Activated T-helper 1 cell treated with Interleukin-2 at 50 U/mL for 16 hours (primary cell): ENCODE measurements around the gene PKDREJ.
"Not testable (repeated sequence)": the region's sequence is repeated elsewhere in the genome, so short reads cannot be mapped to it uniquely, and the experiment has no call there.

Source experiments
- DNase-seq: peaks from one replicate; pipeline ENCODE4 v3.0.0-alpha.2; 2020; ENCODE audit warnings: low read depth

Gene PKDREJ

GRCh38 chr22:46267431-46268279 is 4.5 kb upstream of the PKDREJ start, which contains the start of gene TTC38:
TSS of gene TTC38 (plus strand) at chr22:46268008. CDS start at chr22:46268040, 32 bp downstream.
- DNase-seq: peak; percentile 29

DNA sequence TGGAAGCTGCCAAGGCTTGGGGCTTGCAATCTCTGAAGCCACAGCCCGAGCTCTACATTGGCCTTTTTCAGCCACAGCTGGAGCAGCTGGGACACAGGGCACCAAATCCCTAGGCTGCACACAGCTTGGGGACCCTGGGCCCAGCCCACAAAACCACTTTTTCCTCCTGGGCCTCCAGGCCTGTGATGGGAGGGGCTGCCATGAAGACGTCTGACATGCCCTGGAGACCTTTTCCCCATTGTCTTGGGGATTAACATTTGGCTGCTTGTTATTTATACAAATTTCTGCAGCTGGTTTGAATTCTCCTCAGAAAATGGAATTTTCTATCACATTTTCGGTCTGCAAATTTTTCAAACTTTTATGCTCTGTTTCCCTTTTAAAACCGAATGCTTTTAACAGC is 2.5 kb upstream of the PKDREJ start:
- not testable (repeated sequence) for DNase-seq

GRCh38 chr22:46264520-46264919 is 1.4 kb upstream of the PKDREJ start:
- DNase-seq: not testable (repeated sequence)

DNA sequence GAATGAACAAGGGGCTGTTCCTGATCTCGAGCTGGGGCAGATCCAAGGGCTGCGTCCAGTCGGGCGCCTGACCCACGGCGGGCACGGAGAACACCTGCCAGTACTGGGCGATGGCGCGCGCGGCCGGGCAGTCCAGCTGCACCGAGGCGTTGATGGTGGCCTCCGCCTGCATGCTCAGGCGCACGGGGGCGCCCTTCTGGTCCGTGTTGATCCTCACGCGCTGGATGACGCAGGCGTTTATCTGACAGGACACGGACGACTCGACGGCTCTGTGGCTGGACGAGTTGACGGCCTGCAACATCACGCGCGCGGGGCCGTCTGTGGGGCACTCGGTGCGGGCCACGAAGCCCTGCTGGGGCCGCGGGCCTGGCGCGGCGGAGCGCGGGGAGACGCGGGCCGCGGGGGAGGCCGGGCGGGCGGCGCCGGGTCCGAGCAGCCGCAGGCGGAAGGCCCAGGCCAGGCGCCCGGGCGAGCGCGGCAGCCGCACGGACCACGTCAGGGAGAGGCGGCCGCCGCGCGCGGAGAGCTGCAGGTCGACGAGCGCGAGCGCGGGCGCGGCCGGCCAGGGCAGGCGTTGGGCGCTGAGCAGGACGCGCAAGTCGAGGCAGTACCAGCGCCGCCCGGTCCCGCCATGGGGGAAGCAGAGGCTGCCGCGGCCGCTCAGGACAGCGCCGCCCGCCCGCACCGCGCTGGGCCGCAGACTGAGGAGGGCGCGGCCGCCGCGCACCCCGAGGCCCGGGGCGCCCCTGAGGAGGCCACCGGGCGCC is 511 bp downstream of the PKDREJ start:
- no peak for DNase-seq

GRCh38 chr22:46260038-46260437 is 3.1 kb downstream of the PKDREJ start:
- DNase-seq: no peak

DNA sequence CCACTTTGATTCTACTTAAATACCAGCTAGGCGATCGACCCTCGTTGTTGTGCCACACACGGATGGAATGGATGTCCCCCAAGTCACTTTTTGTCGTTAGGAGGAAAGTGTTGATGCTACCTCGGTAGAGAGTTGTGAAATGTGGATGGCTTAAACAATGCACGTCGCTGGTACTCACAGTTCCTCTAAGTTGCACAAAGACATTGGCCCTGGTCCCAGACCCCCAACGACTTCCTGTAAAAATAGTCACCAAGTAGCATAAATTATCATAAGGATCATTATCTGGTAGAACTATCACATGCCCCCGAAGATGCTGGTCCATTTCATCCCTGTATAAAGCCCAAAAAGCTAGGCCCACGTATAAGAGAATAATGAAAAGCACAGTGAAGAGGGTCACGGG is 3.8 kb downstream of the PKDREJ start:
- DNase-seq: no peak

GRCh38 chr22:46256358-46256958 is 6.7 kb downstream of the PKDREJ start:
- DNase-seq: no peak

- no peak for DNase-seq
Measured at GRCh38 chr22:46251816-46252380, 11.2 kb downstream of the PKDREJ start.

- no peak for DNase-seq
Measured at GRCh38 chr22:46251266-46251665, 11.9 kb downstream of the PKDREJ start.

DNA sequence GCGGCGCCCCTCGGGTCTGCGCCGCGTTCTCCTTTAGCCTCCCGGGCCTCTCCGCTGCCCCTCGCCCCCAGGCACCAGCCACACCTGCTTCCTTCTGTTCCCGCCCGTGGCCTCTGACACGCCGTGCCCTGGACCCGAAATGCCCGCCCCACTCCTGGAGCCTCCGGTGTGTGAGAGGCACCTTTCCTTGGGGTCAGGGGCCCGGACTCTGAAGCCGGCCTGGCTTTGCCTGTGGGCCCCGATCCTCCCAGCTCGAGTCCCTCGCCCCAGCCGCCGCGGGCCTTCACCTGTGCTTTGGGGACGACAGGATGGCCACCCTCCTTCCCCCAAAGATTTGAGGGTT is 12.4 kb downstream of the PKDREJ start:
- DNase-seq: no peak

- DNase-seq: peak; percentile 90
Measured at GRCh38 chr22:46250035-46250782, 12.9 kb downstream of the PKDREJ start, which contains the start of gene CDPF1. TSS of gene CDPF1 (minus strand) at chr22:46250293. CDS start at chr22:46248284, 2,009 bp downstream.

- DNase-seq: no peak
Measured at GRCh38 chr22:46247443-46247975, 15.6 kb downstream of the PKDREJ start.

DNA sequence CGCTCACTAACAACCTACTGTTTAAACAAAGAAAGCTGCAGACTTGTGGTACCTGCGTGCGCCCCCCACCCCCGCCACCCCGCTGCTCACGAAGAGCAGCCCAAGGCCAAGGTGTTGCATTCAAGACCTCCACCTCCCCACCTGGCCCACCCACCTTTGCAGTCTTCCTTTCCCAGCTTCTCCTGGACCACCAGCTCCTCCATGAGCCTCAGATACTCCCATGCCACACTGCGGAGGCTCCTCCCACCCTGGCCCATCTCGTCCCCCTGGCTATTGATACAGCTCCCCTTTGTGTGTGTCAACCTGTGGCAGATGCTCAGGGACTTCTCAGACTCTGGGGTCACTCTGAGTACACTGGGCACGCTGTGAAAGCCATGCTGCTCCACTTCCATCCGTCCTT is 17.0 kb downstream of the PKDREJ start:
- DNase-seq: no peak

- no peak for DNase-seq
Measured at GRCh38 chr22:46245511-46245910, 17.6 kb downstream of the PKDREJ start.

GRCh38 chr22:46244771-46245170 is 18.4 kb downstream of the PKDREJ start:
- no peak for DNase-seq

DNA sequence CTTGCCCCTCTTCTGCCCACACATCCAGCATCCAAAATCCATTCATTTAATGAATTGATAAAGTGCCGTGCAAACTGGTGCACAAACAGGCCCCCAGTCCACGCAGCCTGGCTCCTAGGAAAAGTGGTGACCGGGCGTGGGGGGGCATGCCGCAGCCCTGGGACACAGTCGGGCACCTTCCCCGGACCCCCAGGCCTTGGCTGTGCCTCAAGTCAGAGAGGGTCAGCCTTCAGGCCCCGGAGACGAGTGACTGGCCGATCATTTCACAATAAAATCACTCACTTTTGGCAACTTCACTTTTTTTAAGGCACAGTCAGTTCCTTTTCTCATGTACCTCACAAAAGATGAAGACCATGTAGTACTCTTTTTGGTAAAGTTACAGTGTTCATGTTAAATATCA is 21.1 kb downstream of the PKDREJ start:
- DNase-seq: no peak

GRCh38 chr22:46241396-46242007 is 21.6 kb downstream of the PKDREJ start:
- DNase-seq: no peak

GRCh38 chr22:46240907-46241306 is 22.2 kb downstream of the PKDREJ start:
- no peak for DNase-seq

DNA sequence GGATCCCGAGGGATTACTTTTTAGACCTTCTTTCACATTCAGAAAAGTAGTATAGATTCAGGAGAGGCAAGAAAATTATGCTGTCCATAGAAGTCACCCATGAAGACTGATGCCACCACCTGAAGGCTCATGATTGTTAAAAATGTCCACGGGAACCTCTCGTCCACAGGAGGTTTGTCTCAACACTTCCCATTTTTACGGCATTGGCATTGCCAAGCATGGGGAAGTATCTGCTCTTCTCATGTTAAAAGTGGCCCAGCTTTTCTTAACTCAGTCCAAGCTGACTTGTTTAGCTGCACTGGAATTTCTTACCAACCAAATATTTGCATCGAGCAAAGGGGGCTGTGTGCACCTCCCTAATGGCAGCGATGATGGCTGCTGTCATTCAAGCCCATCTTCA is 22.6 kb downstream of the PKDREJ start:
- no peak for DNase-seq

GRCh38 chr22:46240073-46240472 is 23.1 kb downstream of the PKDREJ start:
- no peak for DNase-seq
